K562 (cell line): Measurements from ENCODE around the gene PMCH. TPM values are rescaled to one million over a fixed set of nuclear protein-coding genes. Genes with fewer than 3 reads are reported as not detected.

Experiments used
- ATAC-seq: fragments of 200-7000 bp; cut with Tn5 transposase; 3 replicates; pipeline ENCODE4 v1.9.1; 2020; ENCODE audit warnings: moderate library complexity
- BruUV-seq: library from RNA; stranded (reverse); fragments of 400-500 nt; replicated peaks from 2 replicates; lab custom pipeline; 2021; lab: Mats Ljungman, UMichigan
- CTCF ChIA-PET: fragments of 300-600 bp; formaldehyde crosslinking; extraction: SDS; loops from one replicate; lab custom pipeline; 2021; ENCODE audit warnings: low intra/inter-chr PET ratio; lab: Yijun Ruan, JAX
- POLR2A ChIA-PET: fragments of 300-600, 350-650 bp; sonication (Branson Sonifier 250); formaldehyde crosslinking; extraction: SDS; loops from one replicate; lab custom pipeline; 2021; ENCODE audit warnings: antibody characterized with exemption, inconsistent platforms; lab: Yijun Ruan, JAX
- DNase-seq, 4 experiments: peaks; one replicate each; pipeline versions ENCODE4 v3.0.0 to v3.0.0-alpha.2; 2011 to 2018; ENCODE audit warnings: low spot score in 3 of 4, mixed read lengths in 3 of 4; ENCODE audit errors: extremely low read depth in 1 of 4
- FAIRE-seq: peaks from 2 replicates; lab custom pipeline; 2011; peaks lifted over from hg19 to GRCh38; lab: Jason Lieb, UNC
- H2AFZ ChIP-seq: 2 replicates; pipeline ENCODE4 v1.6.0; 2011; ENCODE audit warnings: low read depth, low read length, control low read depth, inconsistent platforms
- H3K27ac ChIP-seq: fragments of 200-600 bp; 3 replicates; pipeline ENCODE4 v1.8.0; 2011; ENCODE audit warnings: low read depth, mild to moderate bottlenecking, control low read depth, inconsistent platforms, low read length, moderate library complexity, mixed read lengths; ENCODE audit errors: extremely low read depth
- H3K27me3 ChIP-seq, 2 experiments: fragments of 300-600 bp in 1 of 2; 2 replicates in 1 of 2; 3 replicates in 1 of 2; pipeline versions ENCODE4 v1.6.0 to v1.8.0; 2011; ENCODE audit warnings: inconsistent platforms in 2 of 2, low read length in 2 of 2, mild to moderate bottlenecking in 1 of 2, mixed read lengths in 1 of 2, moderate library complexity in 1 of 2; ENCODE audit not compliant: control insufficient read depth in 2 of 2, insufficient read depth in 2 of 2
- H3K36me3 ChIP-seq: fragments of 300-600 bp; 3 replicates; pipeline ENCODE4 v1.8.0; 2011; ENCODE audit warnings: mild to moderate bottlenecking, low read length, inconsistent platforms; ENCODE audit not compliant: control insufficient read depth, insufficient read depth
- H3K4me1 ChIP-seq, 2 experiments: fragments of 200-600 bp in 1 of 2; replicated peaks in 1 of 2; 2 replicates in 1 of 2; 3 replicates in 1 of 2; pipeline versions ENCODE4 v1.5.1 to v1.8.0; 2011; ENCODE audit warnings: inconsistent platforms in 2 of 2, low read length in 2 of 2, mild to moderate bottlenecking in 1 of 2, mixed read lengths in 1 of 2, moderate library complexity in 1 of 2; ENCODE audit not compliant: control insufficient read depth in 2 of 2, insufficient read depth in 2 of 2
- H3K4me2 ChIP-seq: 2 replicates; pipeline ENCODE4 v1.6.1; 2011; ENCODE audit warnings: low read length, control low read depth, inconsistent platforms, mixed read lengths; ENCODE audit not compliant: insufficient read depth
- H3K4me3 ChIP-seq: fragments of 200-600 bp; sonication (generic), shearing (Covaris generic); 2 replicates; pipeline ENCODE4 v1.5.1; 2016; ENCODE audit warnings: control low read depth, inconsistent platforms
- H3K79me2 ChIP-seq: fragments of 200-600 bp; 3 replicates; pipeline ENCODE4 v1.8.0; 2011; ENCODE audit warnings: low read length, inconsistent platforms; ENCODE audit not compliant: control insufficient read depth, insufficient read depth
- H3K9ac ChIP-seq, 2 experiments: 2 replicates each; pipeline versions ENCODE4 v1.6.0 to v1.6.1; 2011; ENCODE audit warnings: low read depth in 2 of 2, low read length in 2 of 2, control low read depth in 1 of 2, inconsistent platforms in 1 of 2, mild to moderate bottlenecking in 1 of 2, mixed read lengths in 1 of 2; ENCODE audit not compliant: insufficient read depth in 1 of 2
- H3K9me1 ChIP-seq: one replicate; pipeline ENCODE4 v1.6.0; 2011; ENCODE audit warnings: inconsistent platforms, mild to moderate bottlenecking, low read length, moderate library complexity; ENCODE audit not compliant: control insufficient read depth, insufficient read depth
- H3K9me3 ChIP-seq: replicated peaks from 2 replicates; pipeline ENCODE4 v1.5.1; 2011; ENCODE audit warnings: low read depth, low read length, inconsistent platforms; ENCODE audit not compliant: control insufficient read depth, insufficient read depth
- H4K20me1 ChIP-seq: replicated peaks from 2 replicates; pipeline ENCODE4 v1.6.1; 2011; ENCODE audit warnings: low read length, inconsistent platforms, mixed read lengths; ENCODE audit not compliant: control insufficient read depth, insufficient read depth
- AFF1 ChIP-seq, 2 experiments: fragments of 450-650 bp; IDR thresholded peaks; 2 replicates each; pipeline ENCODE4 v1.6.1; 2018; ENCODE audit warnings: mild to moderate bottlenecking in 2 of 2, low read depth in 1 of 2; ENCODE audit not compliant: partially characterized antibody in 2 of 2
- ATF3 ChIP-seq, 2 experiments: fragments of 450-650 bp in 1 of 2; sonication (generic) in 1 of 2; formaldehyde crosslinking in 1 of 2; IDR thresholded peaks in 1 of 2; conservative IDR thresholded peaks in 1 of 2; 2 replicates each; pipeline versions ENCODE4 v1.6.1 to v1.8.1; 2016 to 2023; ENCODE audit warnings: mild to moderate bottlenecking in 2 of 2, moderate library complexity in 2 of 2, inconsistent platforms in 1 of 2, missing genetic modification reagents in 1 of 2
- CEBPB ChIP-seq: fragments of 450-650 bp; IDR thresholded peaks from 2 replicates; pipeline ENCODE4 v1.6.1; 2016; ENCODE audit warnings: missing genetic modification characterization, missing compliant biosample characterization
- CEBPG ChIP-seq, 3 experiments: fragments of 200-800 bp in 1 of 3; sonication (Bioruptor generic) in 1 of 3; sonication (generic) in 1 of 3; formaldehyde crosslinking in 1 of 3; IDR thresholded peaks in 2 of 3; conservative IDR thresholded peaks in 1 of 3; 2 replicates each; pipeline versions ENCODE4 v1.6.1 to v1.8.0; 2016 to 2022; ENCODE audit warnings: missing compliant biosample characterization in 2 of 3, missing genetic modification characterization in 2 of 3, mild to moderate bottlenecking in 1 of 3, missing genetic modification reagents in 1 of 3
- NFYB ChIP-seq: IDR thresholded peaks from 2 replicates; pipeline ENCODE4 v1.6.1; 2011; ENCODE audit warnings: mild to moderate bottlenecking, moderate library complexity; ENCODE audit not compliant: insufficient read length; ENCODE audit errors: extremely low read depth
- NR3C1 ChIP-seq: sonication (generic); formaldehyde crosslinking; IDR thresholded peaks from 2 replicates; pipeline ENCODE4 v1.8.1; 2022; ENCODE audit warnings: missing genetic modification reagents
- in situ Hi-C: fragments of 300-500 bp; cut with MboI; formaldehyde crosslinking; loops from 4 replicates; pipeline ENCODE4 v1.15.0; 2018; ENCODE audit warnings: inconsistent platforms, mixed read lengths
- intact Hi-C: fragments of 100-400 bp; cut with micrococcal nuclease; formaldehyde crosslinking; loops from 2 replicates; pipeline ENCODE4 v1.14.2; 2022
- polyA plus RNA-seq, 8 experiments: library from polyadenylated mRNA; depleted of rRNA in 4 of 8; stranded (reverse) in 5 of 8; unstranded in 3 of 8; fragments of >200 nt; fragmentation: Nextera tagmentation in 2 of 8; fragmentation: Illumina TruSeq in 1 of 8; extraction: Ambion mirVana in 2 of 8; extraction: Trizol in 1 of 8; gene quantifications; 2 replicates each; pipeline versions ENCODE4 v1.2.1 to v1.2.3, GENCODE V29; 2011 to 2014; ENCODE audit warnings: inconsistent platforms in 1 of 8, missing spikeins in 1 of 8
- total RNA-seq, 7 experiments: library from RNA; depleted of rRNA in 6 of 7; stranded (reverse); fragments of >200 nt in 6 of 7; fragmentation: Illumina TruSeq in 2 of 7; extraction: Trizol in 2 of 7; gene quantifications; 2 replicates each; pipeline versions ENCODE4 v1.2.1 to v1.2.3, GENCODE V29; 2011 to 2021; ENCODE audit warnings: low replicate concordance in 1 of 7

Gene PMCH
- total and polyA plus RNA-seq, 9 of the 15 experiments (the other 6 are each of a cell fraction or from before 2014, with no cell fraction given): 0.10 to 0.20 TPM; not detected in 7

- ATAC-seq (no peak), FAIRE-seq (no peak)
- H3K9ac ChIP-seq: no peak overlapping the region
- no TSS peak for BruUV-seq
- H3K27me3 ChIP-seq: no peaks in the 10 kb centered on the region
- H4K20me1 ChIP-seq: no peaks in the 10 kb centered on the region
- H3K36me3 ChIP-seq: no peaks in the 10 kb centered on the region
- no peak for TF ChIP-seq AFF1 (IDR thresholded peaks at IDR 0.05; ENCODE audit: low read depth in 1 of 2, partially characterized antibody in 2 of 2)
- peak; percentile 51; the same call in 1 of the 2 replicates for TF ChIP-seq ATF3 (IDR thresholded peaks at IDR 0.05)
- TF ChIP-seq ATF3 (CRISPR knock-in tag; conservative IDR thresholded peaks at IDR 0.05): no peak
- TF ChIP-seq NR3C1: no peak
- TF ChIP-seq NFYB: no peak
- peak; percentile 38 for TF ChIP-seq CEBPB (tag)
- TF ChIP-seq CEBPG (CRISPR knock-in tag; IDR thresholded peaks at IDR 0.05): no peak
- TF ChIP-seq CEBPG (tag; conservative IDR thresholded peaks at IDR 0.05 in 1 of 2, IDR thresholded peaks at IDR 0.05 in 1 of 2): peak; percentile 33 to 82; a peak in 3 of 4 replicates
- TF ChIP-seq, all 486 proteins: peak for 3
- CTCF ChIA-PET: no interaction called here
- no peaks in the 10 kb centered on the region for H3K9me1 ChIP-seq
- in situ Hi-C loops (no loop called here), intact Hi-C loops (no loop called here)
- no peaks in the 10 kb centered on the region for H3K9me3 ChIP-seq
- DNase-seq: no peak
- POLR2A ChIA-PET: no interaction called here
- no peaks in the 10 kb centered on the region for H3K79me2 ChIP-seq
- H2AFZ ChIP-seq: no peak overlapping the region
- H3K4me1 ChIP-seq: no peaks in the 10 kb centered on the region; a peak in 1 of 5 replicates
- H3K4me3 ChIP-seq: no peak overlapping the region
- no peak overlapping the region for H3K4me2 ChIP-seq
- no peak overlapping the region for H3K27ac ChIP-seq
These were observed 23.1 kb upstream of the PMCH start for GRCh38 chr12:102220736-102221135.
